ENCODE results near the gene C1QTNF1. TPM values are rescaled to one million over a fixed set of nuclear protein-coding genes. Genes with fewer than 3 reads are reported as not detected.

Gene C1QTNF1
- total and polyA plus RNA-seq, 2 donors (not counting 1 experiment from before 2014, with no cell fraction given), result not detected

DNA sequence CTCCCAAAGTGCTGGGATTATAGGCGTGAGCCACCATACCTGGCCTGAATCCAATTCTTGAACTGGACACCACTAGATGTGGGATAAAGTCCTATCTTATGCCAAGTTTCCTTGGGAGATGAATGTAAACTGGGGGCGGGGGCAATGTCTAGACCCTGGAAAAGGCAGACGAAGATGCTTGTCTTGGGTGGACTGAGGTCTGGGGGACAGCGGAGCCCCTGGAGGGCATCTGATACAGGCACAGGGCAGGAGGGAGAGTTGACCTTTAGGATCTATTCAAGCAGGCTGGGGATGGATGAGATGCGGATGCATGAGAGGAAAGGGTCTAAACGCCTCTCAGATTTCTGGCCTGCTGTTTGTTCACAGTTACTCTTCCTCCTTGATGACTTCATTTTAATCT lies 11.7 kb downstream of the C1QTNF1 start:
- no peak for TF ChIP-seq CTCF (IDR thresholded peaks at IDR 0.05)
- no peak for TF ChIP-seq EZH2 (IDR thresholded peaks at IDR 0.05; ENCODE audit: borderline replicate concordance, insufficient read depth, low read depth, low read length, poor library complexity, severe bottlenecking)
- Histone ChIP-seq H4K20me1 (ENCODE audit: control insufficient read depth, insufficient read depth, low read length, poor library complexity, severe bottlenecking) (no peaks in the 10 kb centered on the region), H3K4me3 (ENCODE audit: control extremely low read depth in 1 of 5, extremely low read depth in 1 of 5, insufficient read depth in 1 of 5, low read depth in 2 of 5, low read length in 4 of 5) (no peak overlapping the region), H3K36me3 (replicated peaks in 1 of 2; ENCODE audit: control extremely low read depth in 1 of 2, control insufficient read depth in 1 of 2, extremely low read depth in 1 of 2, insufficient read depth in 2 of 2, low read length in 1 of 2) (no peaks in the 10 kb centered on the region), H3K27me3 (replicated peaks in 1 of 4; ENCODE audit: control extremely low read depth in 1 of 4, control insufficient read depth in 3 of 4, insufficient read depth in 4 of 4, low read length in 3 of 4) (peaks cover 0 to 13% (median 0%) of the 10 kb centered on the region in 4 experiments), H3K4me2 (replicated peaks; ENCODE audit: low read depth, low read length, poor library complexity, severe bottlenecking) (no peak overlapping the region), H3K79me2 (ENCODE audit: control insufficient read depth, insufficient read depth, low read length) (no peaks in the 10 kb centered on the region), H3K4me1 (ENCODE audit: control insufficient read depth in 2 of 2, insufficient read depth in 2 of 2, low read length in 2 of 2) (no peaks in the 10 kb centered on the region), H3K9ac (ENCODE audit: low read length) (no peak overlapping the region), H2AFZ (ENCODE audit: insufficient read depth, low read depth, low read length, poor library complexity, severe bottlenecking) (no peak overlapping the region), H3K9me3 (ENCODE audit: control extremely low read depth in 1 of 3, control insufficient read depth in 2 of 3, insufficient read depth in 1 of 3, low read length in 2 of 3) (no peaks in the 10 kb centered on the region), H3K27ac (ENCODE audit: low read length in 2 of 2) (no peak overlapping the region)
- Mint-ChIP-seq H3K4me1 (no peaks in the 10 kb centered on the region), H3K9me3 (ENCODE audit: insufficient read depth) (no peaks in the 10 kb centered on the region), H3K4me3 (no peak overlapping the region), H3K27ac (no peak overlapping the region), H3K27me3 (peaks cover 22% of the 10 kb centered on the region)
- ChIA-PET CTCF (interaction anchor here (0.9 to 2.5 kb wide), 3 partner anchors 9 to 358 kb away, joined by 3 to 8 read pairs (median 4); no protein-coding TSS in a partner anchor), POLR2A (no interaction called here)
- ATAC-seq (ENCODE audit: low read depth) (no peak), DNase-seq (no peak)
- intact Hi-C loops (cut with micrococcal nuclease), result no loop called here
- WGBS (ENCODE audit: insufficient coverage), result 98% methylated on average over 4 of the region's 6 CpGs

GRCh38 chr17:79036181-79036580 lies 12.2 kb downstream of the C1QTNF1 start:
- no peak for TF ChIP-seq CTCF (IDR thresholded peaks at IDR 0.05)
- no peak for TF ChIP-seq EZH2 (IDR thresholded peaks at IDR 0.05; ENCODE audit: borderline replicate concordance, insufficient read depth, low read depth, low read length, poor library complexity, severe bottlenecking)
- Mint-ChIP-seq H3K9me3 (ENCODE audit: insufficient read depth) (no peaks in the 10 kb centered on the region), H3K4me1 (no peaks in the 10 kb centered on the region)

More at GRCh38 chr17:79036181-79036580, 12.2 kb downstream of the C1QTNF1 start:
- Histone ChIP-seq H2AFZ (ENCODE audit: insufficient read depth, low read depth, low read length, poor library complexity, severe bottlenecking) (no peak overlapping the region), H3K9ac (ENCODE audit: low read length) (no peak overlapping the region), H3K79me2 (ENCODE audit: control insufficient read depth, insufficient read depth, low read length) (no peaks in the 10 kb centered on the region), H3K27me3 (replicated peaks in 1 of 4; ENCODE audit: control extremely low read depth in 1 of 4, control insufficient read depth in 3 of 4, insufficient read depth in 4 of 4, low read length in 3 of 4) (peaks cover 0 to 13% (median 0%) of the 10 kb centered on the region in 4 experiments), H3K4me3 (ENCODE audit: control extremely low read depth in 1 of 5, extremely low read depth in 1 of 5, insufficient read depth in 1 of 5, low read depth in 2 of 5, low read length in 4 of 5) (no peak overlapping the region), H3K4me1 (ENCODE audit: control insufficient read depth in 2 of 2, insufficient read depth in 2 of 2, low read length in 2 of 2) (no peaks in the 10 kb centered on the region), H3K9me3 (ENCODE audit: control extremely low read depth in 1 of 3, control insufficient read depth in 2 of 3, insufficient read depth in 1 of 3, low read length in 2 of 3) (no peaks in the 10 kb centered on the region), H3K36me3 (replicated peaks in 1 of 2; ENCODE audit: control extremely low read depth in 1 of 2, control insufficient read depth in 1 of 2, extremely low read depth in 1 of 2, insufficient read depth in 2 of 2, low read length in 1 of 2) (no peaks in the 10 kb centered on the region), H4K20me1 (ENCODE audit: control insufficient read depth, insufficient read depth, low read length, poor library complexity, severe bottlenecking) (no peaks in the 10 kb centered on the region), H3K4me2 (replicated peaks; ENCODE audit: low read depth, low read length, poor library complexity, severe bottlenecking) (no peak overlapping the region), H3K27ac (ENCODE audit: low read length in 2 of 2) (no peak overlapping the region)
- DNase-seq (no peak), ATAC-seq (ENCODE audit: low read depth) (no peak)
- ChIA-PET POLR2A (interaction anchor here (0.6 kb wide), 1 partner anchor 24 kb away, joined by 5 read pairs; no protein-coding TSS in a partner anchor), CTCF (interaction anchor here (0.9 to 2.5 kb wide), 3 partner anchors 9 to 357 kb away, joined by 3 to 8 read pairs (median 4); no protein-coding TSS in a partner anchor)
- Mint-ChIP-seq H3K27me3 (peaks cover 21% of the 10 kb centered on the region), H3K4me3 (no peak overlapping the region), H3K27ac (no peak overlapping the region)
- WGBS (ENCODE audit: insufficient coverage), result no CpG with 5 or more reads among the region's 6 CpGs
- intact Hi-C loops (cut with micrococcal nuclease), result no loop called here

Data from B cell (primary cell).